ENCODE data around the gene GPRC5C.
A peak's percentile ranks its signal among the peaks of the same experiment; 100 is the strongest.

Gene GPRC5C

GRCh38 chr17:74431568-74432423 lies at the start of gene GPRC5C:
GPRC5C (plus strand) TSS chr17:74432088; CDS start chr17:74439777, 7,689 bp downstream.
- H3K4me3 ChIP-seq (replicated peaks; ENCODE audit: low read depth, low read length), result peak within 1 kb of the TSS; percentile 59
- TF ChIP-seq CTCF (IDR thresholded peaks at IDR 0.05; ENCODE audit: low read length, missing control alignments), result no peak
- peak; percentile 64 for DNase-seq (ENCODE audit: low read depth)

- H3K4me3 ChIP-seq (replicated peaks; ENCODE audit: low read depth, low read length), result no peak overlapping the region
- TF ChIP-seq CTCF (IDR thresholded peaks at IDR 0.05; ENCODE audit: low read length, missing control alignments), result no peak
- no peak for DNase-seq (ENCODE audit: low read depth)
These were observed 48.7 kb upstream of the GPRC5C start for GRCh38 chr17:74383141-74383540.

- DNase-seq (ENCODE audit: low read depth), result no peak
- TF ChIP-seq CTCF (IDR thresholded peaks at IDR 0.05; ENCODE audit: low read length, missing control alignments), result no peak
- H3K4me3 ChIP-seq (replicated peaks; ENCODE audit: low read depth, low read length), result no peak overlapping the region
These were observed 46.7 kb upstream of the GPRC5C start for GRCh38 chr17:74385201-74385600.

- peak; percentile 29 for DNase-seq (ENCODE audit: low read depth)
- H3K4me3 ChIP-seq (replicated peaks; ENCODE audit: low read depth, low read length), result no peak overlapping the region
- no peak for TF ChIP-seq CTCF (IDR thresholded peaks at IDR 0.05; ENCODE audit: low read length, missing control alignments)
These were observed 45.5 kb upstream of the GPRC5C start for GRCh38 chr17:74386386-74386785.

GRCh38 chr17:74387365-74388218 lies 44.3 kb upstream of the GPRC5C start:
- no peak for DNase-seq (ENCODE audit: low read depth)
- no peak overlapping the region for H3K4me3 ChIP-seq (replicated peaks; ENCODE audit: low read depth, low read length)
- no peak for TF ChIP-seq CTCF (IDR thresholded peaks at IDR 0.05; ENCODE audit: low read length, missing control alignments)

GRCh38 chr17:74389084-74389753 lies 42.7 kb upstream of the GPRC5C start:
- DNase-seq (ENCODE audit: low read depth), result no peak
- no peak overlapping the region for H3K4me3 ChIP-seq (replicated peaks; ENCODE audit: low read depth, low read length)
- no peak for TF ChIP-seq CTCF (IDR thresholded peaks at IDR 0.05; ENCODE audit: low read length, missing control alignments)
